Femur (tissue), 1 donor: ENCODE data around the gene PGLYRP1.

Experiments used
- DNase-seq: peaks from one replicate; pipeline ENCODE4 v3.0.0-alpha.2; 2017

PGLYRP1 gene

GRCh38 chr19:46022431-46023310 is at the start of gene PGLYRP1:
PGLYRP1 (minus strand) TSS chr19:46023053; CDS start chr19:46023021, 32 bp downstream.
- no peak for DNase-seq

- DNase-seq, result no peak
These were observed 47.0 kb upstream of the PGLYRP1 start for GRCh38 chr19:46069806-46070341.

- DNase-seq, result no peak
These were observed 45.7 kb upstream of the PGLYRP1 start for GRCh38 chr19:46068345-46069258.

GRCh38 chr19:46067691-46068090 is 44.8 kb upstream of the PGLYRP1 start:
- no peak for DNase-seq

GRCh38 chr19:46066471-46066870 is 43.6 kb upstream of the PGLYRP1 start:
- no peak for DNase-seq

GRCh38 chr19:46065486-46066071 is 42.7 kb upstream of the PGLYRP1 start:
- DNase-seq, result no peak

GRCh38 chr19:46063201-46063600 is 40.3 kb upstream of the PGLYRP1 start:
- no peak for DNase-seq

- no peak for DNase-seq
These were observed 37.2 kb upstream of the PGLYRP1 start for GRCh38 chr19:46060012-46060411.

- DNase-seq, result no peak
These were observed 35.9 kb upstream of the PGLYRP1 start for GRCh38 chr19:46058778-46059177.

- DNase-seq, result no peak
These were observed 33.7 kb upstream of the PGLYRP1 start for GRCh38 chr19:46056536-46056935.

GRCh38 chr19:46052896-46053295 is 30.0 kb upstream of the PGLYRP1 start:
- DNase-seq, result no peak

- DNase-seq, result no peak
These were observed 26.7 kb upstream of the PGLYRP1 start for GRCh38 chr19:46049597-46049996.

GRCh38 chr19:46043519-46043918 is 20.7 kb upstream of the PGLYRP1 start:
- no peak for DNase-seq

GRCh38 chr19:46042252-46042883 is 19.5 kb upstream of the PGLYRP1 start:
- no peak for DNase-seq

GRCh38 chr19:46040952-46041500 is 18.2 kb upstream of the PGLYRP1 start, which contains the start of gene IGFL4:
IGFL4 (minus strand) TSS chr19:46041002; CDS start chr19:46040962, 40 bp downstream.
- DNase-seq, result no peak

- no peak for DNase-seq
These were observed 17.3 kb upstream of the PGLYRP1 start for GRCh38 chr19:46040125-46040524.

- DNase-seq, result no peak
These were observed 13.9 kb upstream of the PGLYRP1 start for GRCh38 chr19:46036744-46037128.

GRCh38 chr19:46035986-46036743 is 13.3 kb upstream of the PGLYRP1 start:
- DNase-seq, result no peak

- no peak for DNase-seq
These were observed 12.7 kb upstream of the PGLYRP1 start for GRCh38 chr19:46035546-46035945.

GRCh38 chr19:46033401-46033800 is 10.5 kb upstream of the PGLYRP1 start:
- no peak for DNase-seq

GRCh38 chr19:46032597-46033025 is 9.8 kb upstream of the PGLYRP1 start:
- no peak for DNase-seq
